Omental fat pad (tissue), 4 donors: ENCODE data around the gene CAMKK1. TPM values are rescaled to one million over a fixed set of nuclear protein-coding genes. Genes with fewer than 3 reads are reported as not detected.
"Not testable (repeated sequence)": the region's sequence is repeated elsewhere in the genome, so short reads cannot be mapped to it uniquely, and the experiment has no call there.

ENCODE experiments used
- ATAC-seq: fragments of 150-250 bp; one replicate; pipeline ENCODE4 v1.9.1; 2016; ENCODE audit warnings: mild to moderate bottlenecking, moderate library complexity; ENCODE audit not compliant: low FRiP score
- DNase-seq: peaks from one replicate; pipeline ENCODE4 v3.0.0-alpha.2; 2019; ENCODE audit warnings: low spot score
- total RNA-seq, 4 donors: library from RNA; depleted of rRNA; stranded (reverse); fragments of >200 nt; gene quantifications; one replicate each; pipeline ENCODE4 v1.1.0, GENCODE V29; 2016
- TF ChIP-seq, protein P1 (sequence below), 3 donors: fragments of 450-650 bp; IDR thresholded peaks; one replicate each; pipeline ENCODE4 v1.5.1; 2016 to 2017; ENCODE audit warnings: antibody characterized with exemption in 3 of 3, mild to moderate bottlenecking in 3 of 3, moderate library complexity in 2 of 3

CAMKK1 gene
- total RNA-seq, 4 donors from 2014 or later: 4.3 to 9.9 (median 8.2) TPM

DNA sequence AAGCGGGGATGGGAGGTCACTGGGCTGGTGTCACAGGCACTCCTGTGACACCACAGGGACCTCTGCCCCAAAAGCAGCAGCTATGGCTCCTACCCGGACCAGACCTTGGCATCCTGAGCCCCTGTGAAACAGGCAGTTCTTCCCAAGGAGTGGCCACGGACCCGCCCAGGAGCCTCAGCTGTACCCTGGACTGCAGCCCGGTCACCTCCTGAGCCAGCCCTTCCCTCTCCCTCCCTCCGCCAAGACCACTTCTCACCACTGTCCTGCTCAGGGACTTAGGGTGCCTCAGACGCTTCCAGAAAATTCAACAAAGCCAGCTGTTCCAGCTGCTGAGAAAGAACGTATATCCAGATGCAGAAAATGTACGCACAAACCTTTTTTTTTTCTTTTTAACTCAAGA is 32.9 kb downstream of the CAMKK1 start:
- ATAC-seq (no peak), DNase-seq (no peak)
- TF ChIP-seq, protein P1, sequence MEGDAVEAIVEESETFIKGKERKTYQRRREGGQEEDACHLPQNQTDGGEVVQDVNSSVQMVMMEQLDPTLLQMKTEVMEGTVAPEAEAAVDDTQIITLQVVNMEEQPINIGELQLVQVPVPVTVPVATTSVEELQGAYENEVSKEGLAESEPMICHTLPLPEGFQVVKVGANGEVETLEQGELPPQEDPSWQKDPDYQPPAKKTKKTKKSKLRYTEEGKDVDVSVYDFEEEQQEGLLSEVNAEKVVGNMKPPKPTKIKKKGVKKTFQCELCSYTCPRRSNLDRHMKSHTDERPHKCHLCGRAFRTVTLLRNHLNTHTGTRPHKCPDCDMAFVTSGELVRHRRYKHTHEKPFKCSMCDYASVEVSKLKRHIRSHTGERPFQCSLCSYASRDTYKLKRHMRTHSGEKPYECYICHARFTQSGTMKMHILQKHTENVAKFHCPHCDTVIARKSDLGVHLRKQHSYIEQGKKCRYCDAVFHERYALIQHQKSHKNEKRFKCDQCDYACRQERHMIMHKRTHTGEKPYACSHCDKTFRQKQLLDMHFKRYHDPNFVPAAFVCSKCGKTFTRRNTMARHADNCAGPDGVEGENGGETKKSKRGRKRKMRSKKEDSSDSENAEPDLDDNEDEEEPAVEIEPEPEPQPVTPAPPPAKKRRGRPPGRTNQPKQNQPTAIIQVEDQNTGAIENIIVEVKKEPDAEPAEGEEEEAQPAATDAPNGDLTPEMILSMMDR (IDR thresholded peaks at IDR 0.05): no peak

DNA sequence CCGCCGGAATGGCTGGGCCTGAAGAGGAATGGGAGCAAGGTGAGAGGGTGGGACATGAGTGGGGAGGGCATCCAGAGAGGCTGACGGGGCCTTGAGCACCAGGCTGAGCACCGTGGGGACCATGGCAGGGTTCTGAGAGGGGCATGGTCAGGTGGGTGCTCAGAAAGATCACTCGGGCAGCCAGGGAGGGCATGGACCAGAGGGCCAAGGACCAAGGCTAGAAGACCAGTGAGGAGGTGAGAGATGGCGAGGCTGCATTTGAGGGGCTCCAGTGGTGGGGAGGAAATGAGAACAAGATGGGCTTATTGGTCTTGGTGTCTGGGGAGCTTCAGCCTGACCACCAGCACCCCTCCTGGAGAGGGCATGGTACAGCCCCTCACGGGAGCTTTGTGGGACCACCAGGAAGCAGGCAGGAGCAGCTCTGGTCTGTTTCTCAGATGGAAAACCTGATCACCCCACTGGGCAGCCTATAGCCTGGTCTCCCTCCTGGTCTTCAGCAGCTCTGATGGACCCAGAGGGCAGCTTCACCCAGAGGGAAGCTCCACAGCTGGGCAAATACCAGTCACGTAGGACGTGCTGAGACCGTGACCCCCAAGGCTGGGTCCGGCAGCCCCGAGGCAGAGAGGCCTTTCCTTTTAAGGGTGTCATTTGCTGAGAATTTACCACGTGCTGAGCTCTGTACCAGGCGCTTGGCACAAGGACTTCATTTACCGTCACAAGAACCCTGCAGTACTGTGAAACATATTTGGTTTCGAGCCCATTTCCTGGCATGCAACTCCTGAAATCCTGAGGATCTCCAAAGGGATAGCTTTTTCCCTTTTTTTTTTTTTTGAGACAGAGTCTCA is 35.4 kb downstream of the CAMKK1 start:
- ATAC-seq: peak; percentile 40
- TF ChIP-seq, protein P1 (IDR thresholded peaks at IDR 0.05): no peak
- no peak for DNase-seq

DNA sequence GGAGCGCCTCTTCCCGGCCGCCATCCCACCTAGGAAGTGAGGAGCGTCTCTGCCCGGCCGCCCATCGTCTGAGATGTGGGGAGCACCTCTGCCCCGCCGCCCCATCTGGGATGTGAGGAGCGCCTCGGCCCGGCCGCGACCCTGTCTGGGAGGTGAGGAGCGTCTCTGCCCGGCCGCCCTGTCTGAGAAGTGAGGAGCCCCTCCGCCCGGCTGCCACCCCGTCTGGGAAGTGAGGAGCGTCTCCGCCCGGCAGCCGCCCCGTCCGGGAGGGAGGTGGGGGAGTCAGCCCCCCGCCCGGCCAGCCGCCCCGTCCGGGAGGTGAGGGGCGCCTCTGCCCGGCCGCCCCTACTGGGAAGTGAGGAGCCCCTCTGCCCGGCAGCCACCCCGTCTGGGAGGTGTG is 38.6 kb downstream of the CAMKK1 start:
- ATAC-seq, DNase-seq: not testable (repeated sequence)

DNA sequence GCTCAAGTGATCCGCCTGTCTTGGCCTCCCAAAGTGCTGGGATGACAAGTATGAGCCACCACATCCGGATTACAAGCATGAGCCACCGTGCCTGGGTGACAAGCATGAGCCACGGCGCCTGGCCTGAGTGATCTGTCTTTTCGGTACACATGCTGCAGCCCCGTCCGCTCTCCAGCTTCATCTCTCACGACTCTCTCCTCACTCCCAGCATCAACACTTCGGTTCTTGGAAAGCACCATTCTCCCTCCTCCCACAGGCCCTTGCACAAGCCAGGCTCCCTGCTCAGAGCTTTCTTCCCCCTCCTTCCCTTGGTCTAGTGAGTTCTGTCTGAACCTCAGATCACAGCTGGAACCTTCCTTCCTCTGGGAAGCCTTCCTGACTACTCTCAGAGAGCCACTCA is 40.3 kb downstream of the CAMKK1 start:
- DNase-seq: no peak
- TF ChIP-seq, protein P1 (IDR thresholded peaks at IDR 0.05): no peak
- no peak for ATAC-seq

DNA sequence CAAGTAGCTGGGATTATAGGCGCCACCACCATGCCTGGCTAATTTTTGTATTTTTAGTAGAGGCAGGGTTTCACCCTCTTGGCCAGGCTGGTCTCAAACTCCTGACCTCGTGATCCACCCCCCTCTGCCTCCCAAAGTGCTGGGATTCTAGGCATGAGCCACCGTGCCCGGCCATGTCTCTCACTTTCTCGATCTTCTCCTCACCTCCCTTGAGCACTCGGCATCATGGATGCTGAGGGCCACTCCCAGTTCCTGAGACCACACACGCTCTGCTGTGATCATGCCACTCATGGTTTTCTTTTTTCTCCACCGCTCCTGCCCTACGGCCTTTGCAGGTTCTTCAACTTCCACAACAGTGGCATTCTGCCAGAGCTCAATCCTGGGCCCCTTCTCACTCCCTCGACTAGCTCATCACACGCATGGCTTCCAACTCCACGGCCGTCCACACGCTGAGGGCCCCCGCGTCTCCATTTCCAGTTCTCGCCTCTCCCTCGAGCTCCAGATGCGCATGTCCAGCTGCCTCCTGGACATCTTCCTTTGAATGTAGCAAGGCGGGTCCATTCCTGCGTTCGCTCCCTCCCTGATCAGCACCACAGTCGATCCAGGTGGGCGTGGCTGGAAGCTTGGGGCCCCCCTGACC is 41.3 kb downstream of the CAMKK1 start:
- DNase-seq (no peak), ATAC-seq (no peak)
- TF ChIP-seq, protein P1 (IDR thresholded peaks at IDR 0.05): no peak

DNA sequence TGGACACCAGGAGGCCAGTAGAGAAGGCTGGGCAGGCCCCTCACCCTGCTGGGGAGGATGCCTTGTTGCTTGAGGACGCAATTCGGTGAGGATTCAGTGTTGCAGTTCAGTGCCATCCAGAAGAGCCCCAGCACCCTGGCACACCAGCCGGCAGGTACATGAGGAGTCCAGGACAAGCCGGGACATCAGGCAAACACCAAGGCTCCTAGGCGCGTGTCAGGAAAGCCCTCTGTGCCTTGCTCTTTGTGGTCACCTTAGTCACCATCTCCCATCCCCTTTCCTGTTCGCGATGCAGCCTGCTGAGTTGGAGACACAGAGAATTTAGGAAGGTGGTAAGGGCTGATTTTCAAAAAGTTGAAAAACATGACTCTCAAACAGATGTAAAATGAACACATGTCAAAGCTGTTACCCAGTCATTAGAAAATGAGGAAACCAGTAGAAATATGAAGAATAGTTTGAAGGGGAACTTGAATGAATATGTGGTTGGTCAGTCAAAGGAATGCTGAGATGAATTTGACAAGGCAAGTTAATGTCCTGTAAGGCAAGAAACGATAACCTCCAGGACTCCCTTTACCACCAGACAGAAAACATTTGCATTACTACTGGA is 44.5 kb downstream of the CAMKK1 start:
- DNase-seq (no peak), ATAC-seq (no peak)
- TF ChIP-seq, protein P1 (IDR thresholded peaks at IDR 0.05): no peak

DNA sequence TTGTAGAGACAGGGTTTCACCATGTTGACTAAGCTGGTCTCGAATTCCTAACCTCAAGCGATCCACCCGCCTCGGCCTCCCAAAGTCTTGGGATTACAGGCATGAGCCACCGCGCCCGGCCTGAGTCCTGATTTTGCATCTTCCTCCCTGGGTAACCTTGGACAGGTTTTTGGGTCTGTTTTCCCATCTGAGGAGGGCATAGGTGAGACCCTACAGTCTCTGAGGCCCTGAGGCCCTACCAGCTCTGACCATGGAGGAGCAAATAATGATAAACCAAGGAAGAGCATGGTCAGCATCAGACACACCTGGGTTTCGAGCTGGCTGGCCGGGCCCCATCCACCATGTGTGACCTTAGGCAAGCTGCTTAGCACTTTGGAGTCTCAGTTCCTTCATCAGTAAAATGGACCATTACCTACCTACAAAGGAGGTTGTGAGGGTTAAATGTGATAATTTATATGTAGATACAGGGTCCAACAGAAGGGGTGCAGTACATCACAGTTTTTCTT is 45.6 kb downstream of the CAMKK1 start:
- ATAC-seq: no peak
- no peak for DNase-seq
- TF ChIP-seq, protein P1 (IDR thresholded peaks at IDR 0.05): no peak
